LNCAP (cell line): ENCODE measurements around the gene DAPK2.

Experiments used
- TF ChIP-seq, protein P1 (sequence below): fragments of 450-650 bp; IDR thresholded peaks from 2 replicates; pipeline ENCODE4 v1.5.1; 2017; ENCODE audit warnings: mild to moderate bottlenecking

Gene DAPK2

DNA sequence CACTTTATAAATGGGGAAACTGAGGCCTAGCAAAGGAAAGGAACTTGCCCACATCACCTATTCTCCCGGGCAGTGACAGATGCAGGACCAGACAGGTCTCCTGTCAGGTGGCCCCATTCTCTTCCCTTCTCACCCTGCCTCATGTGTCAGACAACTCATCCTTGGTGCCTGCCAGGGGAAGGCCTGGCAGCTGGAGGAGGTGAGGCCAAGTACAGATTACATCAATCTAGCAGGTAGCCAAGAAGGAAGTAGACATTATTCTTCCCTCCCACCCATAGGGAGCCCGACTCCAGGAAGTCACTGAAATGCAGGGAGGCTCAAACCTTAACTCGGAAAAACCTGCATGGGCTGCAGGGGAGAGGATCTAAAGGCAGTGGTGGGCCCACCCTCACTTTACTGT is 39.6 kb downstream of the DAPK2 start:
- TF ChIP-seq, protein P1, sequence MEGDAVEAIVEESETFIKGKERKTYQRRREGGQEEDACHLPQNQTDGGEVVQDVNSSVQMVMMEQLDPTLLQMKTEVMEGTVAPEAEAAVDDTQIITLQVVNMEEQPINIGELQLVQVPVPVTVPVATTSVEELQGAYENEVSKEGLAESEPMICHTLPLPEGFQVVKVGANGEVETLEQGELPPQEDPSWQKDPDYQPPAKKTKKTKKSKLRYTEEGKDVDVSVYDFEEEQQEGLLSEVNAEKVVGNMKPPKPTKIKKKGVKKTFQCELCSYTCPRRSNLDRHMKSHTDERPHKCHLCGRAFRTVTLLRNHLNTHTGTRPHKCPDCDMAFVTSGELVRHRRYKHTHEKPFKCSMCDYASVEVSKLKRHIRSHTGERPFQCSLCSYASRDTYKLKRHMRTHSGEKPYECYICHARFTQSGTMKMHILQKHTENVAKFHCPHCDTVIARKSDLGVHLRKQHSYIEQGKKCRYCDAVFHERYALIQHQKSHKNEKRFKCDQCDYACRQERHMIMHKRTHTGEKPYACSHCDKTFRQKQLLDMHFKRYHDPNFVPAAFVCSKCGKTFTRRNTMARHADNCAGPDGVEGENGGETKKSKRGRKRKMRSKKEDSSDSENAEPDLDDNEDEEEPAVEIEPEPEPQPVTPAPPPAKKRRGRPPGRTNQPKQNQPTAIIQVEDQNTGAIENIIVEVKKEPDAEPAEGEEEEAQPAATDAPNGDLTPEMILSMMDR = no peak

GRCh38 chr15:64004587-64004986 is 41.7 kb downstream of the DAPK2 start:
- TF ChIP-seq, protein P1 = no peak

- TF ChIP-seq, protein P1 = no peak
Measured at GRCh38 chr15:64004056-64004455, 42.2 kb downstream of the DAPK2 start.

GRCh38 chr15:64003182-64003581 is 43.1 kb downstream of the DAPK2 start:
- TF ChIP-seq, protein P1 = no peak

DNA sequence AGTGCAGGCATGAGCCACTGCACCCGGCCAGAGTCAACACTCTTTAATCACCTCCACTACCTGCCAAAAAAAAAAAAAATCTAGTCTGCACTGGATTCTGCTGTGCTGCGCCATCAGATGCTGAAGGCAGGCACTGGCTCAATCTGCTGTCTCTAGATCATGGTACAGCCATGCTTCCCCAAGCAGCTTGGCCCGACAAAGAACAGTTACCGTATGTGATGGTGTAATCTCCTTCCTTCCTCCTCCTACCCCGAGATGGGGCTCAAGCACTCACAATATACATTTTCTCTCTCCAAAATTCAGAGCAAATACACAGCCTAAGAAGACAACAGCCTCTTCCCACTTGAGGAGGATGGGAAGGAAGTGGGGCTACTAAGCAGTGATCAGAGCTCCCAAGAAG is 45.1 kb downstream of the DAPK2 start:
- TF ChIP-seq, protein P1 = no peak

GRCh38 chr15:64000183-64000951 is 45.9 kb downstream of the DAPK2 start:
- TF ChIP-seq, protein P1 = no peak

- TF ChIP-seq, protein P1 = no peak
Measured at GRCh38 chr15:63999177-63999576, 47.1 kb downstream of the DAPK2 start.

DNA sequence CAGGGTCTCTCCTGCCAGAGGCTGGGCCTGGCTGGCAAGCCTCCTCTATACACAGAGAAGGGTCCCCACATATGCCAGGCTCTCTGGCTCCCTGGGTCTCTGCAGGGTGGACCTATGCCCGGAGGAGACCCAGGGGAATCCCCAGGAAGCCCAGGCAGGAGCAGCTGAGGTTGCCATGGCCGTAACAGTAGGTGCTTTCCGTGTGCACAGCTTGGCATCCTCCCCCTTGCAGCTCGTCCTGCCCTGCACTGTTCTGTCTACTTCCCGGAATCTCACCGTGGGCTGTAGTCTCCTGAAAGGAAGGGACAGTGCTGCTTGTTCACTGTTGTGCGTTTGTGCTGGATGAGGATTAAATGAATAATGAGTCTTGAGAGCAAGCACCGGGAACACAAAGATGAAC is 47.8 kb downstream of the DAPK2 start:
- TF ChIP-seq, protein P1 = no peak
